SK-N-SH (cell line): Measurements from ENCODE around the gene RAD51.

Experiments
- EZH2phosphoT487 ChIP-seq: fragments of 200-600 bp; sonication (generic); IDR thresholded peaks from 2 replicates; pipeline ENCODE4 v1.6.1; 2017; ENCODE audit warnings: low read depth, mixed run types, mild to moderate bottlenecking, antibody characterized with exemption, moderate library complexity, borderline replicate concordance
- FOXM1 ChIP-seq: IDR thresholded peaks from 2 replicates; pipeline ENCODE4 v1.4.0; 2012; ENCODE audit warnings: low read depth, mild to moderate bottlenecking
- GABPA ChIP-seq: IDR thresholded peaks from 2 replicates; pipeline ENCODE4 v1.4.0; 2012; ENCODE audit warnings: low read depth, mild to moderate bottlenecking
- POLR2AphosphoS5 ChIP-seq: IDR thresholded peaks from 2 replicates; pipeline ENCODE4 v1.6.1; 2012; ENCODE audit warnings: low read depth, low read length
- RFX5 ChIP-seq: IDR thresholded peaks from 2 replicates; pipeline ENCODE4 v1.6.1; 2012; ENCODE audit warnings: mild to moderate bottlenecking, improper control_type of control experiment, low read length
- TF ChIP-seq, protein P1 (sequence below): IDR thresholded peaks from 2 replicates; pipeline ENCODE4 v1.4.0; 2012; ENCODE audit warnings: low read depth, borderline replicate concordance
- TF ChIP-seq, protein P2 (sequence below): fragments of 200-600 bp; sonication (generic); IDR thresholded peaks from 2 replicates; pipeline ENCODE4 v1.6.1; 2017; ENCODE audit warnings: antibody characterized with exemption, mild to moderate bottlenecking, moderate library complexity
- TF ChIP-seq, protein P3 (sequence below): IDR thresholded peaks from 2 replicates; pipeline ENCODE4 v1.4.0; 2012; ENCODE audit warnings: low read depth

DNA sequence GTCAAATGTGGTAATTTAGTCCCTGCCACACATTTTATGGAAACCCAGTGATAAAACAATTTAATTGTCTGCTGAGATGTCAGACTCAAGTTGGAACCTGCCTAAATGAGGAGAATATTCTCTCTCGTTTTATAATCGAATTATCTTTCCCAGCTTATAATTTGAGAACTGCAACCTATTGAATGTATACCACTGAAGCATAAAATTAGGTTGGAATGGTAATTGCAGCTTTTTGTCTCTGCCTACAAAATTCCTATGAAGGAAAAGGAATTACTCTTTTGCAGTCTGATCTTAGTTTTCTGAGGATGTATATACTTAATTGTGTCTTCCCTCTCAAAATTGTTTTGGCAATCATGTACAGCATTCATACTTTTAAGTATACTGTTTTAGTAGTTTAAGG lies 28.9 kb downstream of the RAD51 start:
- TF ChIP-seq POLR2AphosphoS5 (no peak), GABPA (no peak), FOXM1 (no peak), EZH2phosphoT487 (no peak), RFX5 (no peak)
- TF ChIP-seq, protein P1, sequence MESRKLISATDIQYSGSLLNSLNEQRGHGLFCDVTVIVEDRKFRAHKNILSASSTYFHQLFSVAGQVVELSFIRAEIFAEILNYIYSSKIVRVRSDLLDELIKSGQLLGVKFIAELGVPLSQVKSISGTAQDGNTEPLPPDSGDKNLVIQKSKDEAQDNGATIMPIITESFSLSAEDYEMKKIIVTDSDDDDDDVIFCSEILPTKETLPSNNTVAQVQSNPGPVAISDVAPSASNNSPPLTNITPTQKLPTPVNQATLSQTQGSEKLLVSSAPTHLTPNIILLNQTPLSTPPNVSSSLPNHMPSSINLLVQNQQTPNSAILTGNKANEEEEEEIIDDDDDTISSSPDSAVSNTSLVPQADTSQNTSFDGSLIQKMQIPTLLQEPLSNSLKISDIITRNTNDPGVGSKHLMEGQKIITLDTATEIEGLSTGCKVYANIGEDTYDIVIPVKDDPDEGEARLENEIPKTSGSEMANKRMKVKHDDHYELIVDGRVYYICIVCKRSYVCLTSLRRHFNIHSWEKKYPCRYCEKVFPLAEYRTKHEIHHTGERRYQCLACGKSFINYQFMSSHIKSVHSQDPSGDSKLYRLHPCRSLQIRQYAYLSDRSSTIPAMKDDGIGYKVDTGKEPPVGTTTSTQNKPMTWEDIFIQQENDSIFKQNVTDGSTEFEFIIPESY = no peak
- TF ChIP-seq, protein P2, sequence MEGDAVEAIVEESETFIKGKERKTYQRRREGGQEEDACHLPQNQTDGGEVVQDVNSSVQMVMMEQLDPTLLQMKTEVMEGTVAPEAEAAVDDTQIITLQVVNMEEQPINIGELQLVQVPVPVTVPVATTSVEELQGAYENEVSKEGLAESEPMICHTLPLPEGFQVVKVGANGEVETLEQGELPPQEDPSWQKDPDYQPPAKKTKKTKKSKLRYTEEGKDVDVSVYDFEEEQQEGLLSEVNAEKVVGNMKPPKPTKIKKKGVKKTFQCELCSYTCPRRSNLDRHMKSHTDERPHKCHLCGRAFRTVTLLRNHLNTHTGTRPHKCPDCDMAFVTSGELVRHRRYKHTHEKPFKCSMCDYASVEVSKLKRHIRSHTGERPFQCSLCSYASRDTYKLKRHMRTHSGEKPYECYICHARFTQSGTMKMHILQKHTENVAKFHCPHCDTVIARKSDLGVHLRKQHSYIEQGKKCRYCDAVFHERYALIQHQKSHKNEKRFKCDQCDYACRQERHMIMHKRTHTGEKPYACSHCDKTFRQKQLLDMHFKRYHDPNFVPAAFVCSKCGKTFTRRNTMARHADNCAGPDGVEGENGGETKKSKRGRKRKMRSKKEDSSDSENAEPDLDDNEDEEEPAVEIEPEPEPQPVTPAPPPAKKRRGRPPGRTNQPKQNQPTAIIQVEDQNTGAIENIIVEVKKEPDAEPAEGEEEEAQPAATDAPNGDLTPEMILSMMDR = no peak
- TF ChIP-seq, protein P3, sequence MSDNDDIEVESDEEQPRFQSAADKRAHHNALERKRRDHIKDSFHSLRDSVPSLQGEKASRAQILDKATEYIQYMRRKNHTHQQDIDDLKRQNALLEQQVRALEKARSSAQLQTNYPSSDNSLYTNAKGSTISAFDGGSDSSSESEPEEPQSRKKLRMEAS = no peak
